WERI-Rb-1 (cell line): ENCODE data around the gene HSDL2.
"Not testable (repeated sequence)": the region's sequence is repeated elsewhere in the genome, so short reads cannot be mapped to it uniquely, and the experiment has no call there.

Source experiments
- DNase-seq: peaks from one replicate; pipeline ENCODE4 v3.0.0-alpha.2; 2020
- H3K27ac ChIP-seq: fragments of 250-450 bp; sonication (Bioruptor Pico); 2 replicates; pipeline ENCODE4 v1.5.1; 2020; ENCODE audit warnings: mild to moderate bottlenecking, moderate library complexity
- H3K27me3 ChIP-seq: fragments of 250-450 bp; sonication (Bioruptor Pico); 2 replicates; pipeline ENCODE4 v1.5.1; 2021; ENCODE audit warnings: mild to moderate bottlenecking, low read depth, moderate library complexity; ENCODE audit not compliant: insufficient read depth, severe bottlenecking
- H3K36me3 ChIP-seq: fragments of 250-450 bp; sonication (Bioruptor Pico); 2 replicates; pipeline ENCODE4 v1.5.1; 2020; ENCODE audit warnings: mild to moderate bottlenecking, moderate library complexity
- H3K4me3 ChIP-seq: 2 replicates; pipeline ENCODE4 v1.5.1; 2011; ENCODE audit warnings: low read depth, mild to moderate bottlenecking, control low read depth, low read length
- H3K9me3 ChIP-seq: fragments of 250-450 bp; sonication (Bioruptor Pico); 2 replicates; pipeline ENCODE4 v1.5.1; 2021; ENCODE audit warnings: mild to moderate bottlenecking, moderate library complexity; ENCODE audit not compliant: severe bottlenecking
- TF ChIP-seq, protein P1 (sequence below): IDR thresholded peaks from 2 replicates; pipeline ENCODE4 v1.5.1; 2011; ENCODE audit warnings: low read depth, mild to moderate bottlenecking, control low read depth, inconsistent platforms, low read length

HSDL2 gene

GRCh38 chr9:112367465-112367864 is 12.4 kb upstream of the HSDL2 start:
- TF ChIP-seq, protein P1, sequence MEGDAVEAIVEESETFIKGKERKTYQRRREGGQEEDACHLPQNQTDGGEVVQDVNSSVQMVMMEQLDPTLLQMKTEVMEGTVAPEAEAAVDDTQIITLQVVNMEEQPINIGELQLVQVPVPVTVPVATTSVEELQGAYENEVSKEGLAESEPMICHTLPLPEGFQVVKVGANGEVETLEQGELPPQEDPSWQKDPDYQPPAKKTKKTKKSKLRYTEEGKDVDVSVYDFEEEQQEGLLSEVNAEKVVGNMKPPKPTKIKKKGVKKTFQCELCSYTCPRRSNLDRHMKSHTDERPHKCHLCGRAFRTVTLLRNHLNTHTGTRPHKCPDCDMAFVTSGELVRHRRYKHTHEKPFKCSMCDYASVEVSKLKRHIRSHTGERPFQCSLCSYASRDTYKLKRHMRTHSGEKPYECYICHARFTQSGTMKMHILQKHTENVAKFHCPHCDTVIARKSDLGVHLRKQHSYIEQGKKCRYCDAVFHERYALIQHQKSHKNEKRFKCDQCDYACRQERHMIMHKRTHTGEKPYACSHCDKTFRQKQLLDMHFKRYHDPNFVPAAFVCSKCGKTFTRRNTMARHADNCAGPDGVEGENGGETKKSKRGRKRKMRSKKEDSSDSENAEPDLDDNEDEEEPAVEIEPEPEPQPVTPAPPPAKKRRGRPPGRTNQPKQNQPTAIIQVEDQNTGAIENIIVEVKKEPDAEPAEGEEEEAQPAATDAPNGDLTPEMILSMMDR, result no peak
- H3K36me3 ChIP-seq, result no peaks in the 10 kb centered on the region
- DNase-seq, result no peak
- no peaks in the 10 kb centered on the region for H3K27me3 ChIP-seq
- H3K27ac ChIP-seq, result no peak overlapping the region
- H3K4me3 ChIP-seq, result no peak overlapping the region
- H3K9me3 ChIP-seq, result no peaks in the 10 kb centered on the region

DNA sequence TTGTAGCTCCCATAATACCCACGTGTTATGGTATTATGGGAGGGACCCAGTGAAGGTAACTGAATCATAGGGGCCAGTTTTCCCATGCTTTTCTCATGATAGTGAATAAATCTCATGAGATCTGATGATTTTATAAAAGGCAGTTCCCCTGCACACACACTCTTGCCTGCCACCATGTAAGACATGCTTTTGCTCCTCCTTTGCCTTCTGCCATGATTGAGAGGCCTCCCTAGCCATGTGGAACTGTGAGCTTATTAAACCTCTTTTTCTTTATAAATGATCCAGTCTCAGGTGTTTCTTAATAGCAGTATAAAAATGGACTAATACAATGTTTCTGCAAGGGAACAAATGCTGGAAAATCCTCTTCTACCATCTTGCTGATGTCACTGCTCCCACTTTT is 10.1 kb upstream of the HSDL2 start:
- TF ChIP-seq, protein P1, result no peak
- no peak for DNase-seq
- no peaks in the 10 kb centered on the region for H3K9me3 ChIP-seq
- no peak overlapping the region for H3K4me3 ChIP-seq
- H3K27me3 ChIP-seq, result no peaks in the 10 kb centered on the region
- no peak overlapping the region for H3K27ac ChIP-seq
- no peaks in the 10 kb centered on the region for H3K36me3 ChIP-seq

- Histone ChIP-seq H3K9me3 (no peaks in the 10 kb centered on the region), H3K4me3 (no peak overlapping the region), H3K27me3 (no peaks in the 10 kb centered on the region), H3K36me3 (no peaks in the 10 kb centered on the region), H3K27ac (no peak overlapping the region)
- DNase-seq, result no peak
- TF ChIP-seq, protein P1, result no peak
These were observed 8.8 kb upstream of the HSDL2 start for GRCh38 chr9:112371060-112371459.

DNA sequence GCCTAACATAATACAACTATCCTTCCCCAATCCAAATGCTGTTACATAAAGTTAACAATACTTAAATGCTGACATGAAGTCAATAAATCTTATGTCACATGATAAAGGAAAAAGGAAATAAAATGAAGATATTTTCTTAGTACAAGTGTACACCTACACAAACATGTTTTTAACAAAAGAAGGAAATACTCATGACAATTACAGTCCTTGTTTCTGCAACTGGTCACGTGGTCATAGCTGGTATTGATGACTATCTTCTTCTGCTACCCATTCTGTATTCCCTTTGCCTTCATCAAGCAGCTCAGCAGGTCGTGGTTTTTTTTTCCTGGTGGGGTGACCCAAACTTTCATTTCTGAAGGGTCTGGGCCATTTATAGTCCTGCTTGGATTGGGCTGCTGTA is 6.2 kb upstream of the HSDL2 start:
- H3K4me3 ChIP-seq, H3K9me3 ChIP-seq: not testable (repeated sequence)

GRCh38 chr9:112374232-112374631 is 5.7 kb upstream of the HSDL2 start:
- not testable (repeated sequence) for DNase-seq, H3K36me3 ChIP-seq, H3K4me3 ChIP-seq, H3K9me3 ChIP-seq, H3K27ac ChIP-seq, H3K27me3 ChIP-seq

More for the DNA sequence above, 6.2 kb upstream of the HSDL2 start:
- H3K36me3 ChIP-seq, H3K27me3 ChIP-seq, H3K27ac ChIP-seq, DNase-seq: not testable (repeated sequence)

DNA sequence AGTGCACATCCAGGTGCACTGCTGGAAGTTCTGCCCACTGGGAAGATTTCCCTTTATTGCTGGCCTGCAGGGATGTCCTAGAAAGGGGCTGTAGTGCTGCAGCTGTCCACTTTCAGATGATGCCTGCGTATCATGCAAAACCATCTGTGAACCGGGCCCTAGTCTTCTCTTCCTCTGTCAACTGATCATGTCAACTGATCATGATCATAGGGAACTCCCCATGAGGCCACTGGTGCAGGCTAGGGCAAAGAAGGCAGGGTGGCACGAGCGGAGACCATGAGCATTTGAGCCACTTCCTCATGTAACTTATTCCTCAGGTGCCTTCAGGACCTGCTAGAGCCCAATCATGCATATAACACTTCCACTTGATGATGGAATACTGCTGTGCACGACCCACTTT is 4.5 kb upstream of the HSDL2 start:
- Histone ChIP-seq H3K9me3 (no peaks in the 10 kb centered on the region), H3K36me3 (peaks cover 2% of the 10 kb centered on the region; the same call in 1 of the 2 replicates), H3K4me3 (no peak overlapping the region), H3K27ac (no peak overlapping the region), H3K27me3 (no peaks in the 10 kb centered on the region)
- no peak for DNase-seq
- TF ChIP-seq, protein P1, result no peak

DNA sequence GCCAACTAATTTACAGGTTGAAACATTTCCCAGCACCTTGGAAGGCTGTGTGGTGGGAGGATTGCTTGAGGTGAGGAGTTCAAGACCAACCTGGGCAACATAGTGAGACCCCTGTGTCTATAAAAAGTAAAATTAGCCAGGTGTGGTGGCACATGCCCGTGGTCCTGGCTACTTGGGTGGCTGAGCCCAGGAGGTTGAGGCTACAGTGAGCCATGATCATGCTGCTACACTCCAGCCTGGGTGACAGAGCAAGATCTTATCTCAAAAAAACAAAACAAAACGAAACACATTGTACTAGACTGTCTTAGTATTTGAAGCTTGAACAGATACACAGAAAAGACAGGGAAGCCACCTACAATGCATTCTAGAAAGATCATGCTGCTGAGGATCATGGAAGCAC is 2.8 kb upstream of the HSDL2 start:
- Histone ChIP-seq H3K27ac (no peak overlapping the region), H3K4me3 (no peak overlapping the region), H3K27me3 (no peaks in the 10 kb centered on the region), H3K36me3 (peaks cover 2% of the 10 kb centered on the region), H3K9me3 (no peaks in the 10 kb centered on the region)
- TF ChIP-seq, protein P1, result no peak
- DNase-seq, result no peak
